K562 (cell line): ENCODE data around the gene CSTB. TPM values are rescaled to one million over a fixed set of nuclear protein-coding genes. Genes with fewer than 3 reads are reported as not detected.

ENCODE experiments used
- ATAC-seq: fragments of 200-7000 bp; cut with Tn5 transposase; 3 replicates; pipeline ENCODE4 v1.9.1; 2020; ENCODE audit warnings: moderate library complexity
- BruUV-seq: library from RNA; stranded (reverse); fragments of 400-500 nt; replicated peaks from 2 replicates; lab custom pipeline; 2021; lab: Mats Ljungman, UMichigan
- CTCF ChIA-PET: fragments of 300-600 bp; formaldehyde crosslinking; extraction: SDS; loops from one replicate; lab custom pipeline; 2021; ENCODE audit warnings: low intra/inter-chr PET ratio; lab: Yijun Ruan, JAX
- POLR2A ChIA-PET: fragments of 300-600, 350-650 bp; sonication (Branson Sonifier 250); formaldehyde crosslinking; extraction: SDS; loops from one replicate; lab custom pipeline; 2021; ENCODE audit warnings: antibody characterized with exemption, inconsistent platforms; lab: Yijun Ruan, JAX
- DNase-seq, 4 experiments: peaks; one replicate each; pipeline versions ENCODE4 v3.0.0 to v3.0.0-alpha.2; 2011 to 2018; ENCODE audit warnings: low spot score in 3 of 4, mixed read lengths in 3 of 4; ENCODE audit errors: extremely low read depth in 1 of 4
- FAIRE-seq: peaks from 2 replicates; lab custom pipeline; 2011; peaks lifted over from hg19 to GRCh38; lab: Jason Lieb, UNC
- H2AFZ ChIP-seq: 2 replicates; pipeline ENCODE4 v1.6.0; 2011; ENCODE audit warnings: low read depth, low read length, control low read depth, inconsistent platforms
- H3K27ac ChIP-seq: fragments of 200-600 bp; 3 replicates; pipeline ENCODE4 v1.8.0; 2011; ENCODE audit warnings: low read depth, mild to moderate bottlenecking, control low read depth, inconsistent platforms, low read length, moderate library complexity, mixed read lengths; ENCODE audit errors: extremely low read depth
- H3K27me3 ChIP-seq, 2 experiments: fragments of 300-600 bp in 1 of 2; 2 replicates in 1 of 2; 3 replicates in 1 of 2; pipeline versions ENCODE4 v1.6.0 to v1.8.0; 2011; ENCODE audit warnings: inconsistent platforms in 2 of 2, low read length in 2 of 2, mild to moderate bottlenecking in 1 of 2, mixed read lengths in 1 of 2, moderate library complexity in 1 of 2; ENCODE audit not compliant: control insufficient read depth in 2 of 2, insufficient read depth in 2 of 2
- H3K36me3 ChIP-seq: fragments of 300-600 bp; 3 replicates; pipeline ENCODE4 v1.8.0; 2011; ENCODE audit warnings: mild to moderate bottlenecking, low read length, inconsistent platforms; ENCODE audit not compliant: control insufficient read depth, insufficient read depth
- H3K4me1 ChIP-seq, 2 experiments: fragments of 200-600 bp in 1 of 2; replicated peaks in 1 of 2; 2 replicates in 1 of 2; 3 replicates in 1 of 2; pipeline versions ENCODE4 v1.5.1 to v1.8.0; 2011; ENCODE audit warnings: inconsistent platforms in 2 of 2, low read length in 2 of 2, mild to moderate bottlenecking in 1 of 2, mixed read lengths in 1 of 2, moderate library complexity in 1 of 2; ENCODE audit not compliant: control insufficient read depth in 2 of 2, insufficient read depth in 2 of 2
- H3K4me2 ChIP-seq: 2 replicates; pipeline ENCODE4 v1.6.1; 2011; ENCODE audit warnings: low read length, control low read depth, inconsistent platforms, mixed read lengths; ENCODE audit not compliant: insufficient read depth
- H3K4me3 ChIP-seq: fragments of 200-600 bp; sonication (generic), shearing (Covaris generic); 2 replicates; pipeline ENCODE4 v1.5.1; 2016; ENCODE audit warnings: control low read depth, inconsistent platforms
- H3K79me2 ChIP-seq: fragments of 200-600 bp; 3 replicates; pipeline ENCODE4 v1.8.0; 2011; ENCODE audit warnings: low read length, inconsistent platforms; ENCODE audit not compliant: control insufficient read depth, insufficient read depth
- H3K9ac ChIP-seq, 2 experiments: 2 replicates each; pipeline versions ENCODE4 v1.6.0 to v1.6.1; 2011; ENCODE audit warnings: low read depth in 2 of 2, low read length in 2 of 2, control low read depth in 1 of 2, inconsistent platforms in 1 of 2, mild to moderate bottlenecking in 1 of 2, mixed read lengths in 1 of 2; ENCODE audit not compliant: insufficient read depth in 1 of 2
- H3K9me1 ChIP-seq: one replicate; pipeline ENCODE4 v1.6.0; 2011; ENCODE audit warnings: inconsistent platforms, mild to moderate bottlenecking, low read length, moderate library complexity; ENCODE audit not compliant: control insufficient read depth, insufficient read depth
- H3K9me3 ChIP-seq: replicated peaks from 2 replicates; pipeline ENCODE4 v1.5.1; 2011; ENCODE audit warnings: low read depth, low read length, inconsistent platforms; ENCODE audit not compliant: control insufficient read depth, insufficient read depth
- H4K20me1 ChIP-seq: replicated peaks from 2 replicates; pipeline ENCODE4 v1.6.1; 2011; ENCODE audit warnings: low read length, inconsistent platforms, mixed read lengths; ENCODE audit not compliant: control insufficient read depth, insufficient read depth
- ATF1 ChIP-seq, 2 experiments: fragments of 450-650 bp in 1 of 2; IDR thresholded peaks; 2 replicates each; pipeline ENCODE4 v1.6.1; 2016; ENCODE audit warnings: missing compliant biosample characterization in 1 of 2, missing genetic modification characterization in 1 of 2
- CC2D1A ChIP-seq: fragments of 450-650 bp; IDR thresholded peaks from 2 replicates; pipeline ENCODE4 v1.6.1; 2017; ENCODE audit warnings: mild to moderate bottlenecking
- FOXK2 ChIP-seq, 2 experiments: fragments of 450-650 bp; IDR thresholded peaks in 1 of 2; conservative IDR thresholded peaks in 1 of 2; 2 replicates each; pipeline ENCODE4 v1.6.1; 2016; ENCODE audit warnings: low read depth in 2 of 2, mild to moderate bottlenecking in 1 of 2
- POLR2G ChIP-seq: fragments of 200-400 bp; formaldehyde crosslinking; IDR thresholded peaks from 2 replicates; pipeline ENCODE4 v1.6.1; 2017; ENCODE audit warnings: low read depth, mild to moderate bottlenecking, antibody characterized with exemption, low read length, moderate library complexity
- RBM22 ChIP-seq: fragments of 200-400 bp; formaldehyde crosslinking; IDR thresholded peaks from 2 replicates; pipeline ENCODE4 v1.6.1; 2018; ENCODE audit warnings: low read length, low read depth; ENCODE audit not compliant: poor library complexity, severe bottlenecking
- SRSF7 ChIP-seq: fragments of 200-400 bp; formaldehyde crosslinking; optimal IDR thresholded peaks from 2 replicates; pipeline ENCODE3; 2017; ENCODE audit warnings: mild to moderate bottlenecking, low read depth, low read length
- WGBS: fragments of 100-300 bp; shearing (Covaris generic); methylation state at CpG from one replicate; pipeline ENCODE4 v1.1.6; 2016; ENCODE audit warnings: low coverage, mixed read lengths; ENCODE audit not compliant: insufficient coverage; ENCODE audit errors: missing lambda C conversion rate; 5-methylcytosine and 5-hydroxymethylcytosine counted together
- in situ Hi-C: fragments of 300-500 bp; cut with MboI; formaldehyde crosslinking; loops from 4 replicates; pipeline ENCODE4 v1.15.0; 2018; ENCODE audit warnings: inconsistent platforms, mixed read lengths
- intact Hi-C: fragments of 100-400 bp; cut with micrococcal nuclease; formaldehyde crosslinking; loops from 2 replicates; pipeline ENCODE4 v1.14.2; 2022
- polyA plus RNA-seq, 8 experiments: library from polyadenylated mRNA; depleted of rRNA in 4 of 8; stranded (reverse) in 5 of 8; unstranded in 3 of 8; fragments of >200 nt; fragmentation: Nextera tagmentation in 2 of 8; fragmentation: Illumina TruSeq in 1 of 8; extraction: Ambion mirVana in 2 of 8; extraction: Trizol in 1 of 8; gene quantifications; 2 replicates each; pipeline versions ENCODE4 v1.2.1 to v1.2.3, GENCODE V29; 2011 to 2014; ENCODE audit warnings: inconsistent platforms in 1 of 8, missing spikeins in 1 of 8
- total RNA-seq, 7 experiments: library from RNA; depleted of rRNA in 6 of 7; stranded (reverse); fragments of >200 nt in 6 of 7; fragmentation: Illumina TruSeq in 2 of 7; extraction: Trizol in 2 of 7; gene quantifications; 2 replicates each; pipeline versions ENCODE4 v1.2.1 to v1.2.3, GENCODE V29; 2011 to 2021; ENCODE audit warnings: low replicate concordance in 1 of 7
- TF ChIP-seq, protein P1 (sequence below): IDR thresholded peaks from 3 replicates; pipeline ENCODE4 v1.6.1; 2011; ENCODE audit warnings: borderline replicate concordance, mild to moderate bottlenecking; ENCODE audit not compliant: insufficient read length, insufficient read depth

CSTB gene
- total and polyA plus RNA-seq, 9 of the 15 experiments (the other 6 are each of a cell fraction or from before 2014, with no cell fraction given): 12.4 to 65.0 (median 31.7) TPM

- TF ChIP-seq ATF1 (CRISPR knock-in tag; IDR thresholded peaks at IDR 0.05): no peak
- TF ChIP-seq ATF1 (tag; IDR thresholded peaks at IDR 0.05): peak; percentile 74; the same call in 1 of the 2 replicates
- TF ChIP-seq CC2D1A: no peak
- TF ChIP-seq, protein P1, sequence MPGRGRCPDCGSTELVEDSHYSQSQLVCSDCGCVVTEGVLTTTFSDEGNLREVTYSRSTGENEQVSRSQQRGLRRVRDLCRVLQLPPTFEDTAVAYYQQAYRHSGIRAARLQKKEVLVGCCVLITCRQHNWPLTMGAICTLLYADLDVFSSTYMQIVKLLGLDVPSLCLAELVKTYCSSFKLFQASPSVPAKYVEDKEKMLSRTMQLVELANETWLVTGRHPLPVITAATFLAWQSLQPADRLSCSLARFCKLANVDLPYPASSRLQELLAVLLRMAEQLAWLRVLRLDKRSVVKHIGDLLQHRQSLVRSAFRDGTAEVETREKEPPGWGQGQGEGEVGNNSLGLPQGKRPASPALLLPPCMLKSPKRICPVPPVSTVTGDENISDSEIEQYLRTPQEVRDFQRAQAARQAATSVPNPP: no peak
- TF ChIP-seq FOXK2 (conservative IDR thresholded peaks at IDR 0.05 in 1 of 2, IDR thresholded peaks at IDR 0.05 in 1 of 2; ENCODE audit: low read depth in 2 of 2): no peak
Measured at GRCh38 chr21:43754948-43755781, 20.9 kb downstream of the CSTB start (continued).

DNA sequence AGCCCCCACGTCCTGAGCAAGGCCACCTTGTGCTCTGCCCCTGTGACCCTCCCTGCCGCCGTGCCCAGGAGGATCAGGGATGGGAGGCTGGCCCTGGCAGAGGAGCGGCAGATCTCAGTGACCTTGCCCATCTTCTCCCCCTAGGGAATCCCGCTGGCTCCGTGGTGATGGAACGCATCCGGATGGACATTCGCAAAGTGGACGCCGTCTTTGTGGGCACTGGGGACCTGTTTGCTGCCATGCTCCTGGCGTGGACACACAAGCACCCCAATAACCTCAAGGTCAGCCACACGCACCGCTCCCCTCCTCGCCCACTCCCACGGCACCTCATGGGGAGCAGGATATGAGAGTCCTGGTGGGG lies 22.7 kb downstream of the CSTB start:
- no peaks in the 10 kb centered on the region for H3K9me3 ChIP-seq
- 94% methylated on average over 16 of the region's 16 CpGs for WGBS
- peak overlapping the region in 1 of 2 experiments; percentile 55; a peak in 1 of 4 replicates for H3K9ac ChIP-seq
- BruUV-seq: no TSS peak
- H3K27me3 ChIP-seq: no peaks in the 10 kb centered on the region
- ChIA-PET POLR2A (no interaction called here), CTCF (no interaction called here)
- in situ Hi-C loops: no loop called here
- no peak overlapping the region for H2AFZ ChIP-seq
- no peaks in the 10 kb centered on the region for H3K9me1 ChIP-seq
- no peak for DNase-seq
- no peak overlapping the region for H3K27ac ChIP-seq
- no peak overlapping the region for H3K4me2 ChIP-seq
- intact Hi-C loops: no loop called here
- FAIRE-seq: no peak
- peaks cover 94% of the 10 kb centered on the region; the same call in 2 of the 3 replicates for H3K36me3 ChIP-seq
- no peaks in the 10 kb centered on the region for H3K79me2 ChIP-seq
- peaks cover 0 to 49% of the 10 kb centered on the region in 2 experiments; a peak in 1 of 5 replicates for H3K4me1 ChIP-seq
- no peak for ATAC-seq
- peak; percentile 54 for TF ChIP-seq RBM22
- TF ChIP-seq POLR2G: peak; percentile 46; the same call in 1 of the 2 replicates
- no peak for TF ChIP-seq SRSF7
- no peaks in the 10 kb centered on the region; the same call in 1 of the 2 replicates for H4K20me1 ChIP-seq
- H3K4me3 ChIP-seq: no peak overlapping the region
